A673 (cell line): ENCODE data around the gene CCM2L. TPM values are rescaled to one million over a fixed set of nuclear protein-coding genes. Genes with fewer than 3 reads are reported as not detected.

ENCODE experiments used
- BruUV-seq: library from RNA; stranded (reverse); fragments of 400-500 nt; replicated peaks from 2 replicates; lab custom pipeline; 2021; lab: Mats Ljungman, UMichigan
- CTCF ChIA-PET: fragments of 300-600 bp; sonication (Branson Sonifier 250); formaldehyde crosslinking; loops from one replicate; lab custom pipeline; 2022; ENCODE audit warnings: antibody characterized with exemption; lab: Charles Lee
- POLR2A ChIA-PET: fragments of 300-600 bp; sonication (Branson Sonifier 250); formaldehyde crosslinking; loops from one replicate; lab custom pipeline; 2022; ENCODE audit warnings: antibody characterized with exemption; ENCODE audit not compliant: low non-redundant PET; lab: Charles Lee
- DNase-seq: peaks from one replicate; pipeline ENCODE4 v3.0.0-alpha.2; 2015; ENCODE audit warnings: low spot score
- H3K27ac ChIP-seq: fragments of 200-600 bp; sonication (generic); 2 replicates; pipeline ENCODE4 v1.5.1; 2016; ENCODE audit warnings: mixed run types, low read depth, mild to moderate bottlenecking, mixed read lengths, antibody characterized with exemption, low read length; ENCODE audit not compliant: poor library complexity, severe bottlenecking
- H3K27me3 ChIP-seq: fragments of 200-600 bp; sonication (generic); replicated peaks from 2 replicates; pipeline ENCODE4 v1.6.1; 2017; ENCODE audit warnings: mixed run types, low read depth, mild to moderate bottlenecking, mixed read lengths, antibody characterized with exemption, low read length; ENCODE audit not compliant: insufficient read depth, poor library complexity
- H3K36me3 ChIP-seq: fragments of 200-600 bp; sonication (generic); 2 replicates; pipeline ENCODE4 v1.6.1; 2016; ENCODE audit warnings: mixed run types, mild to moderate bottlenecking, mixed read lengths, antibody characterized with exemption, low read length; ENCODE audit not compliant: insufficient read depth, poor library complexity, severe bottlenecking
- H3K4me1 ChIP-seq: fragments of 200-600 bp; sonication (generic); 2 replicates; pipeline ENCODE4 v1.6.1; 2017; ENCODE audit warnings: mixed run types, mild to moderate bottlenecking, mixed read lengths, antibody characterized with exemption, low read length; ENCODE audit not compliant: insufficient read depth, poor library complexity, severe bottlenecking
- H3K4me3 ChIP-seq: fragments of 200-600 bp; sonication (generic); 2 replicates; pipeline ENCODE4 v1.5.1; 2016; ENCODE audit warnings: low read depth, mixed run types, mild to moderate bottlenecking, mixed read lengths, low read length; ENCODE audit not compliant: poor library complexity, severe bottlenecking
- H3K9me3 ChIP-seq: fragments of 200-600 bp; sonication (generic); 2 replicates; pipeline ENCODE4 v1.6.1; 2016; ENCODE audit warnings: mixed run types, low read depth, mild to moderate bottlenecking, mixed read lengths, antibody characterized with exemption, low read length; ENCODE audit not compliant: poor library complexity, severe bottlenecking
- CTCF ChIP-seq: fragments of 300-800, 200-600 bp; sonication (generic); conservative IDR thresholded peaks from 2 replicates; pipeline ENCODE4 v1.5.1; 2017; ENCODE audit warnings: low read depth, mild to moderate bottlenecking, antibody characterized with exemption, low read length, moderate library complexity, mixed read lengths
- EZH2 ChIP-seq: fragments of 200-600 bp; sonication (generic); IDR thresholded peaks from 2 replicates; pipeline ENCODE4 v1.6.1; 2017; ENCODE audit warnings: borderline replicate concordance, low read depth, mild to moderate bottlenecking, mixed read lengths, antibody characterized with exemption, low read length; ENCODE audit not compliant: poor library complexity, severe bottlenecking
- intact Hi-C: fragments of 100-400 bp; cut with micrococcal nuclease; formaldehyde crosslinking; loops from one replicate; pipeline ENCODE4 v1.10.0; 2022; ENCODE audit not compliant: unreplicated experiment
- total RNA-seq: library from RNA; stranded (reverse); gene quantifications from 2 replicates; pipeline ENCODE4 v1.2.3, GENCODE V29; 2021

Gene CCM2L
- total RNA-seq, 1 experiment from 2014 or later, result not detected

GRCh38 chr20:32072168-32072750, 62.0 kb downstream of the CCM2L start:
- BruUV-seq, result no TSS peak
- no peaks in the 10 kb centered on the region for H3K4me1 ChIP-seq
- TF ChIP-seq CTCF (no peak), EZH2 (no peak)
- no peak overlapping the region for H3K4me3 ChIP-seq
- peaks cover 20% of the 10 kb centered on the region for H3K27me3 ChIP-seq
- no peak overlapping the region for H3K27ac ChIP-seq
- intact Hi-C loops, result no loop called here
- no peak for DNase-seq
- ChIA-PET CTCF (no interaction called here), POLR2A (interaction anchor here (0.5 kb wide), 1 partner anchor 387 kb away, joined by 3 read pairs; no protein-coding TSS in a partner anchor)
- no peaks in the 10 kb centered on the region for H3K36me3 ChIP-seq
- no peaks in the 10 kb centered on the region for H3K9me3 ChIP-seq

GRCh38 chr20:32075534-32075933, 65.3 kb downstream of the CCM2L start:
- no peaks in the 10 kb centered on the region for H3K9me3 ChIP-seq
- H3K36me3 ChIP-seq, result no peaks in the 10 kb centered on the region
- no TSS peak for BruUV-seq
- peaks cover 26% of the 10 kb centered on the region for H3K27me3 ChIP-seq
- H3K27ac ChIP-seq, result no peak overlapping the region
- H3K4me3 ChIP-seq, result no peak overlapping the region
- ChIA-PET CTCF (no interaction called here), POLR2A (no interaction called here)
- intact Hi-C loops, result no loop called here
- TF ChIP-seq EZH2, result no peak
- no peaks in the 10 kb centered on the region for H3K4me1 ChIP-seq
- no peak for DNase-seq

GRCh38 chr20:32077190-32077589, 67.0 kb downstream of the CCM2L start:
- no peak overlapping the region for H3K4me3 ChIP-seq
- H3K36me3 ChIP-seq, result no peaks in the 10 kb centered on the region
- H3K4me1 ChIP-seq, result no peaks in the 10 kb centered on the region
- ChIA-PET POLR2A (no interaction called here), CTCF (no interaction called here)
- H3K9me3 ChIP-seq, result no peaks in the 10 kb centered on the region
- H3K27me3 ChIP-seq, result peaks cover 35% of the 10 kb centered on the region
- TF ChIP-seq CTCF (no peak), EZH2 (no peak)
- H3K27ac ChIP-seq, result no peak overlapping the region
- intact Hi-C loops, result no loop called here
- no TSS peak for BruUV-seq
- DNase-seq, result no peak

- Histone ChIP-seq H3K36me3 (no peaks in the 10 kb centered on the region), H3K4me3 (no peak overlapping the region), H3K27ac (no peak overlapping the region), H3K9me3 (no peaks in the 10 kb centered on the region), H3K4me1 (no peaks in the 10 kb centered on the region), H3K27me3 (peaks cover 44% of the 10 kb centered on the region)
- CTCF ChIA-PET, result interaction anchor here (0.7 kb wide), 1 partner anchor 14 kb away, joined by 13 read pairs; no protein-coding TSS in a partner anchor
- POLR2A ChIA-PET, result no interaction called here
- TF ChIP-seq EZH2 (no peak), CTCF (no peak)
- BruUV-seq, result no TSS peak
- DNase-seq, result no peak
- intact Hi-C loops, result no loop called here
Measured at GRCh38 chr20:32078322-32078721, 68.1 kb downstream of the CCM2L start.
